ENCODE results near the gene PSKH1.

PSKH1 gene

DNA sequence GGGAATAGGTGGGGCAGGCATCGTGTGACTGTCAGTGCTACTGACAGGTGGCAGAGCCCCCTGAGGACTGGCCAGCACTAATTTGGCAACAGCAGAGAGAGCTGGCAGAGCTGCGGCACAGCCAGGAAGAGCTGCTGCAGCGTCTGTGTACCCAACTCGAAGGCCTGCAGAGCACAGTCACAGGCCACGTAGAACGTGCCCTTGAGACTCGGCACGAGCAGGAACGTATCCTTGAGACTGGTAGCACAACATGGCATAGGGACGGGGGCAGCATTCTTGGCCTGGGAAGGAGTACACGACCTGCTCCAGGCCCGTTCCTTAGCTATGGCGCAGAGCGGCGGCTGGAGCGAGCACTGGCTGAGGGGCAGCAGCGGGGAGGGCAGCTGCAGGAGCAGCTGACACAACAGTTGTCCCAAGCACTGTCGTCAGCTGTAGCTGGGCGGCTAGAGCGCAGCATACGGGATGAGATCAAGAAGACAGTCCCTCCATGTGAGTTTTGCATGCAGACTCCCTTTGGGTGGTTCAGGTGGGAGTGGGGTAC is 11.4 kb upstream of the PSKH1 start:
- no peak overlapping the region for H3K4me3 ChIP-seq (ENCODE audit: control insufficient read depth, low read depth, low read length)
- DNase-seq (ENCODE audit: low read depth): no peak
- TF ChIP-seq CTCF (conservative IDR thresholded peaks at IDR 0.05; ENCODE audit: control insufficient read depth, insufficient read depth, low read depth, low read length): no peak

DNA sequence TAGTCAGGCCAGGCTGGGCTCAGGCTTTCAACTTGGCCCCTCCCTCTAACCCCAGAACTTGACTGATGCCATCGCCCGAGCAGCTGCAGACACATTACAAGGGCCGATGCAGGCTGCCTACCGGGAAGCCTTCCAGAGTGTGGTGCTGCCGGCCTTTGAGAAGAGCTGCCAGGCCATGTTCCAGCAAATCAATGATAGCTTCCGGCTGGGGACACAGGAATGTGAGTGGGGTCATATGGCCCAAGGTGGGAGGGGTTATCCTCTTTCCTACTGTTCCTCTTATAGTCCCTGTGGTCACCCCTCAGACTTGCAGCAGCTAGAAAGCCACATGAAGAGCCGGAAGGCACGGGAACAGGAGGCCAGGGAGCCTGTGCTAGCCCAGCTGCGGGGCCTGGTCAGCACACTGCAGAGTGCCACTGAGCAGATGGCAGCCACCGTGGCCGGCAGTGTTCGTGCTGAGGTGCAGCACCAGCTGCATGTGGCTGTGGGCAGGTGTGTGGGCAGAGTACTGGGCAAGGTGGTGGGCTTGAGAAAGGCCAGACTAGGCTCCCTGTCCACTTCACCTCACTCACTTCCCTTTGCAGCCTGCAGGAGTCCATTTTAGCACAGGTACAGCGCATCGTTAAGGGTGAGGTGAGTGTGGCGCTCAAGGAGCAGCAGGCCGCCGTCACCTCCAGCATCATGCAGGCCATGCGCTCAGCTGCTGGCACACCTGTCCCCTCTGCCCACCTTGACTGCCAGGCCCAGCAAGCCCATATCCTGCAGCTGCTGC is 10.5 kb upstream of the PSKH1 start:
- DNase-seq (ENCODE audit: low read depth): no peak
- TF ChIP-seq CTCF (conservative IDR thresholded peaks at IDR 0.05; ENCODE audit: control insufficient read depth, insufficient read depth, low read depth, low read length): no peak
- H3K4me3 ChIP-seq (ENCODE audit: control insufficient read depth, low read depth, low read length): no peak overlapping the region

- DNase-seq (ENCODE audit: low read depth): no peak
- H3K4me3 ChIP-seq (ENCODE audit: control insufficient read depth, low read depth, low read length): no peak overlapping the region
- TF ChIP-seq CTCF (conservative IDR thresholded peaks at IDR 0.05; ENCODE audit: control insufficient read depth, insufficient read depth, low read depth, low read length): no peak
Measured at GRCh38 chr16:67883146-67883871, 9.7 kb upstream of the PSKH1 start.

DNA sequence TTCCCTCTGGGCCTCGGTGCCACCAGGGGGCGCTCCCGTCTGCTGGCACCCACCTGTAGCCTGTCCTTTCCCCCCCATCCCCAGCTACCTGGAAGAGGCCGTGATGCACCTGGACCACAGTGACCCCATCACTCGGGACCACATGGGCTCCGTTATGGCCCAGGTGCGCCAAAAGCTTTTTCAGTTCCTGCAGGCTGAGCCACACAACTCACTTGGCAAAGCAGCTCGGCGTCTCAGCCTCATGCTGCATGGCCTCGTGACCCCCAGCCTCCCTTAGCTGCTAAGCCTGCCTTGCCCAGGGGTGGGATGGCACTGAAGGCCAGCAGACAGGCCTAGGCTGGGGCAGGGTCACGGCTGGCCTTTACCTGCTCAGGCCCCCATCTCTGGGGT is 9.2 kb upstream of the PSKH1 start:
- TF ChIP-seq CTCF (conservative IDR thresholded peaks at IDR 0.05; ENCODE audit: control insufficient read depth, insufficient read depth, low read depth, low read length): peak; percentile 79
- peak; percentile 43 for DNase-seq (ENCODE audit: low read depth)

GRCh38 chr16:67884684-67885083 is 8.4 kb upstream of the PSKH1 start, which contains the start of gene NRN1L:
TSS of gene NRN1L (plus strand) at chr16:67884885. CDS start at chr16:67884904, 19 bp downstream.
- no peak within 1 kb of the TSS for H3K4me3 ChIP-seq (ENCODE audit: control insufficient read depth, low read depth, low read length)
- peak; percentile 90 for DNase-seq (ENCODE audit: low read depth)
- no peak for TF ChIP-seq CTCF (conservative IDR thresholded peaks at IDR 0.05; ENCODE audit: control insufficient read depth, insufficient read depth, low read depth, low read length)

More for the DNA sequence above, 9.2 kb upstream of the PSKH1 start:
- no peak overlapping the region for H3K4me3 ChIP-seq (ENCODE audit: control insufficient read depth, low read depth, low read length)

DNA sequence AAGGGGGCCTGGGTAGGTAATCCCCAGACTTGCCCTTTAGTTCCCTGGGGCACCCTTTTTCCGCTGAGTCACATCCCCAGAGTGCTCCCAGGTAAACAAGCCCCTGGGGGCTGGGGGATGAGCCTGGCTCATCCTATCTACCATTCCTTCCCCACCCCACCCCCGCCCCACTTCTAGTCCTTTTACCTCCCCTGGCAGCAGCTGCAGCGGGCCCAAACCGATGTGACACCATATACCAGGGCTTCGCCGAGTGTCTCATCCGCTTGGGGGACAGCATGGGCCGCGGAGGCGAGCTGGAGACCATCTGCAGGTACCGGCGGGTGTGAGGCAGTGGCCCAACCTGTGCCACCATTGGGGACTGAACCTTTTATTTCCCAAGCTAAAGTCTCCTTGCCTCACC is 7.5 kb upstream of the PSKH1 start:
- H3K4me3 ChIP-seq (ENCODE audit: control insufficient read depth, low read depth, low read length): no peak overlapping the region
- no peak for TF ChIP-seq CTCF (conservative IDR thresholded peaks at IDR 0.05; ENCODE audit: control insufficient read depth, insufficient read depth, low read depth, low read length)
- no peak for DNase-seq (ENCODE audit: low read depth)

Measured in fibroblast of mammary gland (primary cell).